ENCODE data around the gene SPINT2. TPM values are rescaled to one million over a fixed set of nuclear protein-coding genes. Genes with fewer than 3 reads are reported as not detected.

SPINT2 gene
- polyA plus RNA-seq, 1 donor (not counting 4 experiments of a cell fraction or from before 2014, with no cell fraction given) = 363 TPM

- Histone ChIP-seq H3K4me1 (ENCODE audit: control insufficient read depth, extremely low read depth, insufficient read depth, low read length) (no peaks in the 10 kb centered on the region), H3K27me3 (ENCODE audit: control insufficient read depth, extremely low read depth, insufficient read depth, low read length) (no peaks in the 10 kb centered on the region), H3K79me2 (ENCODE audit: control insufficient read depth, insufficient read depth, low read length) (no peaks in the 10 kb centered on the region), H3K4me2 (ENCODE audit: control insufficient read depth, extremely low read depth, insufficient read depth, low read depth, low read length) (no peak overlapping the region), H3K36me3 (ENCODE audit: control insufficient read depth in 2 of 2, extremely low read depth in 1 of 2, insufficient read depth in 2 of 2, low read length in 2 of 2) (no peaks in the 10 kb centered on the region), H3K9me3 (ENCODE audit: control insufficient read depth, low read depth, low read length) (no peaks in the 10 kb centered on the region), H3K27ac (ENCODE audit: control insufficient read depth, insufficient read depth, low read length) (no peak overlapping the region), H4K20me1 (ENCODE audit: control insufficient read depth, extremely low read depth, insufficient read depth, low read length) (no peaks in the 10 kb centered on the region), H3K4me3 (ENCODE audit: control insufficient read depth in 2 of 3, extremely low read depth in 1 of 3, insufficient read depth in 2 of 3, low read depth in 1 of 3, low read length in 3 of 3) (no peak overlapping the region), H3K9me1 (ENCODE audit: control insufficient read depth, extremely low read depth, insufficient read depth, low read length) (no peaks in the 10 kb centered on the region), H3K9ac (ENCODE audit: control insufficient read depth, extremely low read depth, insufficient read depth, low read length) (no peak overlapping the region), H2AFZ (ENCODE audit: control insufficient read depth, low read length) (no peak overlapping the region)
- DNase-seq (ENCODE audit: low read depth, low spot score) (no peak), FAIRE-seq (no peak)
- dilution Hi-C loops (cut with MboI; ENCODE audit: extremely low pct_ligation_motif_present, low sequenced_read_pairs) = no loop called here
- no peak for TF ChIP-seq CTCF (optimal IDR thresholded peaks at IDR 0.05 in 1 of 3, IDR thresholded peaks at IDR 0.05 in 1 of 3, conservative IDR thresholded peaks at IDR 0.05 in 1 of 3; ENCODE audit: extremely low read depth in 1 of 3, insufficient read depth in 2 of 3, low read length in 3 of 3)
- TF ChIP-seq EZH2 (IDR thresholded peaks at IDR 0.05; ENCODE audit: low read length) = no peak
Observed at GRCh38 chr19:38234615-38235014, 29.8 kb upstream of the SPINT2 start.

GRCh38 chr19:38239816-38240215 is 24.6 kb upstream of the SPINT2 start:
- Histone ChIP-seq H3K9ac (ENCODE audit: control insufficient read depth, extremely low read depth, insufficient read depth, low read length) (no peak overlapping the region), H3K9me3 (ENCODE audit: control insufficient read depth, low read depth, low read length) (no peaks in the 10 kb centered on the region), H4K20me1 (ENCODE audit: control insufficient read depth, extremely low read depth, insufficient read depth, low read length) (no peaks in the 10 kb centered on the region), H3K27ac (ENCODE audit: control insufficient read depth, insufficient read depth, low read length) (no peak overlapping the region), H3K4me1 (ENCODE audit: control insufficient read depth, extremely low read depth, insufficient read depth, low read length) (no peaks in the 10 kb centered on the region), H3K36me3 (ENCODE audit: control insufficient read depth in 2 of 2, extremely low read depth in 1 of 2, insufficient read depth in 2 of 2, low read length in 2 of 2) (no peaks in the 10 kb centered on the region), H3K9me1 (ENCODE audit: control insufficient read depth, extremely low read depth, insufficient read depth, low read length) (no peaks in the 10 kb centered on the region), H3K79me2 (ENCODE audit: control insufficient read depth, insufficient read depth, low read length) (no peaks in the 10 kb centered on the region), H3K4me2 (ENCODE audit: control insufficient read depth, extremely low read depth, insufficient read depth, low read depth, low read length) (no peak overlapping the region), H2AFZ (ENCODE audit: control insufficient read depth, low read length) (no peak overlapping the region), H3K27me3 (ENCODE audit: control insufficient read depth, extremely low read depth, insufficient read depth, low read length) (no peaks in the 10 kb centered on the region), H3K4me3 (ENCODE audit: control insufficient read depth in 2 of 3, extremely low read depth in 1 of 3, insufficient read depth in 2 of 3, low read depth in 1 of 3, low read length in 3 of 3) (no peak overlapping the region)
- no peak for DNase-seq (ENCODE audit: low read depth, low spot score)
- no peak for FAIRE-seq
- dilution Hi-C loops (cut with MboI; ENCODE audit: extremely low pct_ligation_motif_present, low sequenced_read_pairs) = no loop called here
- TF ChIP-seq CTCF (optimal IDR thresholded peaks at IDR 0.05 in 1 of 3, IDR thresholded peaks at IDR 0.05 in 1 of 3, conservative IDR thresholded peaks at IDR 0.05 in 1 of 3; ENCODE audit: extremely low read depth in 1 of 3, insufficient read depth in 2 of 3, low read length in 3 of 3) = no peak
- TF ChIP-seq EZH2 (IDR thresholded peaks at IDR 0.05; ENCODE audit: low read length) = no peak

Data from keratinocyte (primary cell).